GM12873 (cell line): ENCODE measurements around the gene ZNF521.

Experiments
- CTCF ChIP-seq: IDR thresholded peaks from 2 replicates; pipeline ENCODE4 v1.5.1; 2012; ENCODE audit warnings: low read depth, mild to moderate bottlenecking, moderate library complexity, low read length, control low read depth; ENCODE audit not compliant: insufficient read depth; ENCODE audit errors: missing control alignments

The ZNF521 gene

GRCh38 chr18:25351777-25352628, at the start of gene ZNF521:
TSS of gene ZNF521 (minus strand) at chr18:25352166. CDS start at chr18:25350946, 1,220 bp downstream.
- TF ChIP-seq CTCF = no peak

GRCh38 chr18:25399554-25399953, 47.6 kb upstream of the ZNF521 start:
- TF ChIP-seq CTCF = no peak

GRCh38 chr18:25392192-25392591, 40.2 kb upstream of the ZNF521 start:
- no peak for TF ChIP-seq CTCF

- no peak for TF ChIP-seq CTCF
Measured at GRCh38 chr18:25373432-25374179, 21.6 kb upstream of the ZNF521 start.

GRCh38 chr18:25370391-25370790, 18.4 kb upstream of the ZNF521 start:
- TF ChIP-seq CTCF = no peak

- TF ChIP-seq CTCF = no peak
Measured at GRCh38 chr18:25365242-25365641, 13.3 kb upstream of the ZNF521 start.

- no peak for TF ChIP-seq CTCF
Measured at GRCh38 chr18:25364732-25365131, 12.8 kb upstream of the ZNF521 start.
